K562 (cell line): Measurements from ENCODE around the gene PARD3. TPM values are rescaled to one million over a fixed set of nuclear protein-coding genes. Genes with fewer than 3 reads are reported as not detected.

Source experiments
- ATAC-seq: fragments of 200-7000 bp; cut with Tn5 transposase; 3 replicates; pipeline ENCODE4 v1.9.1; 2020; ENCODE audit warnings: moderate library complexity
- BruUV-seq: library from RNA; stranded (reverse); fragments of 400-500 nt; replicated peaks from 2 replicates; lab custom pipeline; 2021; lab: Mats Ljungman, UMichigan
- CTCF ChIA-PET: fragments of 300-600 bp; formaldehyde crosslinking; extraction: SDS; loops from one replicate; lab custom pipeline; 2021; ENCODE audit warnings: low intra/inter-chr PET ratio; lab: Yijun Ruan, JAX
- POLR2A ChIA-PET: fragments of 300-600, 350-650 bp; sonication (Branson Sonifier 250); formaldehyde crosslinking; extraction: SDS; loops from one replicate; lab custom pipeline; 2021; ENCODE audit warnings: antibody characterized with exemption, inconsistent platforms; lab: Yijun Ruan, JAX
- DNase-seq, 4 experiments: peaks; one replicate each; pipeline versions ENCODE4 v3.0.0 to v3.0.0-alpha.2; 2011 to 2018; ENCODE audit warnings: low spot score in 3 of 4, mixed read lengths in 3 of 4; ENCODE audit errors: extremely low read depth in 1 of 4
- FAIRE-seq: peaks from 2 replicates; lab custom pipeline; 2011; peaks lifted over from hg19 to GRCh38; lab: Jason Lieb, UNC
- H2AFZ ChIP-seq: 2 replicates; pipeline ENCODE4 v1.6.0; 2011; ENCODE audit warnings: low read depth, low read length, control low read depth, inconsistent platforms
- H3K27ac ChIP-seq: fragments of 200-600 bp; 3 replicates; pipeline ENCODE4 v1.8.0; 2011; ENCODE audit warnings: low read depth, mild to moderate bottlenecking, control low read depth, inconsistent platforms, low read length, moderate library complexity, mixed read lengths; ENCODE audit errors: extremely low read depth
- H3K27me3 ChIP-seq, 2 experiments: fragments of 300-600 bp in 1 of 2; 2 replicates in 1 of 2; 3 replicates in 1 of 2; pipeline versions ENCODE4 v1.6.0 to v1.8.0; 2011; ENCODE audit warnings: inconsistent platforms in 2 of 2, low read length in 2 of 2, mild to moderate bottlenecking in 1 of 2, mixed read lengths in 1 of 2, moderate library complexity in 1 of 2; ENCODE audit not compliant: control insufficient read depth in 2 of 2, insufficient read depth in 2 of 2
- H3K36me3 ChIP-seq: fragments of 300-600 bp; 3 replicates; pipeline ENCODE4 v1.8.0; 2011; ENCODE audit warnings: mild to moderate bottlenecking, low read length, inconsistent platforms; ENCODE audit not compliant: control insufficient read depth, insufficient read depth
- H3K4me1 ChIP-seq, 2 experiments: fragments of 200-600 bp in 1 of 2; replicated peaks in 1 of 2; 2 replicates in 1 of 2; 3 replicates in 1 of 2; pipeline versions ENCODE4 v1.5.1 to v1.8.0; 2011; ENCODE audit warnings: inconsistent platforms in 2 of 2, low read length in 2 of 2, mild to moderate bottlenecking in 1 of 2, mixed read lengths in 1 of 2, moderate library complexity in 1 of 2; ENCODE audit not compliant: control insufficient read depth in 2 of 2, insufficient read depth in 2 of 2
- H3K4me2 ChIP-seq: 2 replicates; pipeline ENCODE4 v1.6.1; 2011; ENCODE audit warnings: low read length, control low read depth, inconsistent platforms, mixed read lengths; ENCODE audit not compliant: insufficient read depth
- H3K4me3 ChIP-seq: fragments of 200-600 bp; sonication (generic), shearing (Covaris generic); 2 replicates; pipeline ENCODE4 v1.5.1; 2016; ENCODE audit warnings: control low read depth, inconsistent platforms
- H3K79me2 ChIP-seq: fragments of 200-600 bp; 3 replicates; pipeline ENCODE4 v1.8.0; 2011; ENCODE audit warnings: low read length, inconsistent platforms; ENCODE audit not compliant: control insufficient read depth, insufficient read depth
- H3K9ac ChIP-seq, 2 experiments: 2 replicates each; pipeline versions ENCODE4 v1.6.0 to v1.6.1; 2011; ENCODE audit warnings: low read depth in 2 of 2, low read length in 2 of 2, control low read depth in 1 of 2, inconsistent platforms in 1 of 2, mild to moderate bottlenecking in 1 of 2, mixed read lengths in 1 of 2; ENCODE audit not compliant: insufficient read depth in 1 of 2
- H3K9me1 ChIP-seq: one replicate; pipeline ENCODE4 v1.6.0; 2011; ENCODE audit warnings: inconsistent platforms, mild to moderate bottlenecking, low read length, moderate library complexity; ENCODE audit not compliant: control insufficient read depth, insufficient read depth
- H3K9me3 ChIP-seq: replicated peaks from 2 replicates; pipeline ENCODE4 v1.5.1; 2011; ENCODE audit warnings: low read depth, low read length, inconsistent platforms; ENCODE audit not compliant: control insufficient read depth, insufficient read depth
- H4K20me1 ChIP-seq: replicated peaks from 2 replicates; pipeline ENCODE4 v1.6.1; 2011; ENCODE audit warnings: low read length, inconsistent platforms, mixed read lengths; ENCODE audit not compliant: control insufficient read depth, insufficient read depth
- CEBPB ChIP-seq: fragments of 450-650 bp; IDR thresholded peaks from 2 replicates; pipeline ENCODE4 v1.6.1; 2016; ENCODE audit warnings: missing genetic modification characterization, missing compliant biosample characterization
- PRMT5 ChIP-seq: sonication (generic); formaldehyde crosslinking; IDR thresholded peaks from 2 replicates; pipeline ENCODE4 v1.5.0; 2020; ENCODE audit warnings: missing genetic modification reagents
- PURB ChIP-seq: sonication (generic); formaldehyde crosslinking; IDR thresholded peaks from 2 replicates; pipeline ENCODE4 v1.9.0; 2021; ENCODE audit warnings: low read depth, mild to moderate bottlenecking, missing genetic modification reagents
- TFE3 ChIP-seq: fragments of 450-650 bp; formaldehyde crosslinking; IDR thresholded peaks from 2 replicates; pipeline ENCODE4 v1.4.0; 2020; ENCODE audit warnings: mild to moderate bottlenecking, mixed read lengths
- ZNF324 ChIP-seq: fragments of 250-450 bp; sonication (Bioruptor Pico); IDR thresholded peaks from 2 replicates; pipeline ENCODE4 v1.4.0; 2020; ENCODE audit warnings: mild to moderate bottlenecking
- WGBS: fragments of 100-300 bp; shearing (Covaris generic); methylation state at CpG from one replicate; pipeline ENCODE4 v1.1.6; 2016; ENCODE audit warnings: low coverage, mixed read lengths; ENCODE audit not compliant: insufficient coverage; ENCODE audit errors: missing lambda C conversion rate; 5-methylcytosine and 5-hydroxymethylcytosine counted together
- in situ Hi-C: fragments of 300-500 bp; cut with MboI; formaldehyde crosslinking; loops from 4 replicates; pipeline ENCODE4 v1.15.0; 2018; ENCODE audit warnings: inconsistent platforms, mixed read lengths
- intact Hi-C: fragments of 100-400 bp; cut with micrococcal nuclease; formaldehyde crosslinking; loops from 2 replicates; pipeline ENCODE4 v1.14.2; 2022
- polyA plus RNA-seq, 8 experiments: library from polyadenylated mRNA; depleted of rRNA in 4 of 8; stranded (reverse) in 5 of 8; unstranded in 3 of 8; fragments of >200 nt; fragmentation: Nextera tagmentation in 2 of 8; fragmentation: Illumina TruSeq in 1 of 8; extraction: Ambion mirVana in 2 of 8; extraction: Trizol in 1 of 8; gene quantifications; 2 replicates each; pipeline versions ENCODE4 v1.2.1 to v1.2.3, GENCODE V29; 2011 to 2014; ENCODE audit warnings: inconsistent platforms in 1 of 8, missing spikeins in 1 of 8
- total RNA-seq, 7 experiments: library from RNA; depleted of rRNA in 6 of 7; stranded (reverse); fragments of >200 nt in 6 of 7; fragmentation: Illumina TruSeq in 2 of 7; extraction: Trizol in 2 of 7; gene quantifications; 2 replicates each; pipeline versions ENCODE4 v1.2.1 to v1.2.3, GENCODE V29; 2011 to 2021; ENCODE audit warnings: low replicate concordance in 1 of 7

Gene PARD3
- total and polyA plus RNA-seq, 9 of the 15 experiments (the other 6 are each of a cell fraction or from before 2014, with no cell fraction given), result 2.7 to 11.7 (median 7.7) TPM

GRCh38 chr10:34585422-34586112, 229.5 kb downstream of the PARD3 start:
- WGBS, result 15% methylated on average over 2 of the region's 2 CpGs
- Histone ChIP-seq H3K9me3 (no peaks in the 10 kb centered on the region), H3K9me1 (no peaks in the 10 kb centered on the region), H3K36me3 (no peaks in the 10 kb centered on the region), H3K4me3 (no peak overlapping the region), H3K9ac (no peak overlapping the region), H2AFZ (no peak overlapping the region), H3K4me1 (no peaks in the 10 kb centered on the region), H4K20me1 (0 out of 2 replicates have a peak, but pooled peaks cover 6% of the 10 kb centered on the region), H3K4me2 (no peak overlapping the region), H3K27me3 (no peaks in the 10 kb centered on the region; a peak in 1 of 5 replicates), H3K79me2 (no peaks in the 10 kb centered on the region), H3K27ac (no peak overlapping the region)
- FAIRE-seq (no peak), ATAC-seq (no peak), DNase-seq (no peak)
- intact Hi-C loops, result no loop called here
- BruUV-seq, result no TSS peak
- in situ Hi-C loops, result no loop called here
- ChIA-PET CTCF (no interaction called here), POLR2A (no interaction called here)
- TF ChIP-seq ZNF324 (no peak), PURB (no peak), PRMT5 (CRISPR knock-in tag) (no peak)

- H4K20me1 ChIP-seq, result 0 out of 2 replicates have a peak, but pooled peaks cover 6% of the 10 kb centered on the region
- H3K27ac ChIP-seq, result no peak overlapping the region
- no peaks in the 10 kb centered on the region for H3K4me1 ChIP-seq
- no peak overlapping the region for H3K9ac ChIP-seq
- ChIA-PET CTCF (no interaction called here), POLR2A (no interaction called here)
- H3K27me3 ChIP-seq, result no peaks in the 10 kb centered on the region; a peak in 1 of 5 replicates
- no peaks in the 10 kb centered on the region for H3K9me1 ChIP-seq
- intact Hi-C loops (no loop called here), in situ Hi-C loops (no loop called here)
- no peaks in the 10 kb centered on the region for H3K79me2 ChIP-seq
- H3K4me2 ChIP-seq, result no peak overlapping the region
- no TSS peak for BruUV-seq
- H3K9me3 ChIP-seq, result no peaks in the 10 kb centered on the region
- FAIRE-seq (no peak), DNase-seq (no peak), ATAC-seq (no peak)
- H3K4me3 ChIP-seq, result no peak overlapping the region
- H2AFZ ChIP-seq, result no peak overlapping the region
- TF ChIP-seq CEBPB, result 0 out of 2 replicates have a peak, but pooled peaks have one; percentile 17
- no peak for TF ChIP-seq TFE3
- no peaks in the 10 kb centered on the region for H3K36me3 ChIP-seq
Measured at GRCh38 chr10:34584164-34584563, 230.9 kb downstream of the PARD3 start.
